HG03039 (cell line): ENCODE measurements around the gene CNTN5.

Experiments used
- ATAC-seq: cut with Tn5 transposase; IDR thresholded peaks from one replicate; pipeline ENCODE4 v1.9.1; 2021; ENCODE audit warnings: mild to moderate bottlenecking, moderate library complexity; ENCODE audit not compliant: unreplicated experiment

The CNTN5 gene

DNA sequence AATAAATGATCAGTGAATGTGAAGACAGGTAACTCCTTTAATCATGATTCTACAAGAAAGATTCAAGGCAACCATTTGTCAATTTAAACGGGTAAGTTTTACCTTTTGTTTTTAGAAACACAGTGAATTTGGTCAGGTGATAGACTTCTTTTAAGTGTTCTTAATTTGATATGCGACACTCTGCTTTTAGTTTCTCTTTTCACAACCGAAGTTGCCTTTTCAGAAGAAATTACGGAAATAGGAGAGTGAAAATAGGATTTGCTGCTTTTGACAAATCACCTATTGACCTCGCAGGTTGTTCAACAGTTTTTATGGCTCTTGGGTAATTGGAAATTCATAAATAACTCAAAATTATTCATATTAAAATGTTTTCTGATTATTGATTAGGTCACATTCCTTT lies 142.1 kb downstream of the CNTN5 start:
- no peak for ATAC-seq

- ATAC-seq: no peak
Measured at GRCh38 chr11:99170591-99170990, 149.8 kb downstream of the CNTN5 start.

DNA sequence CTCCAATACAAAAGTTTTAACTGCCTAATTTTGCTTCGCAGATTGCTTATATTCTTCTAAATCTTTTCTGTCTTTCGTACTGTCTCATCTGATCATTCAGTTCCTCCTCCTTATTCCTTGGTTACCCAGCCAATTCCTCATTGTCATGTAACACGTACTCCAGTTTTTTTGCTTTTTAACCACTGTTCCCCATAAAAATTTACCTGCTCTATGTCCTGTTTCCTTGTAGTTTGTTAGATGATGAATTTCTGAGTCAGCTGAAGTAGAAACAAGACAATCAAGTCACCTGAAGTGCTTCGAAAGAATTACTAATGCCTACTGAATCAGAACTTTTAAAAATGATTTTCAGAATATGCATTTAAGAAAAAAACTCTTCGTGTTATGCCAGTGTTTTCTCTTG lies 150.6 kb downstream of the CNTN5 start:
- ATAC-seq: no peak

- ATAC-seq: no peak
Measured at GRCh38 chr11:99176430-99176829, 155.7 kb downstream of the CNTN5 start.

DNA sequence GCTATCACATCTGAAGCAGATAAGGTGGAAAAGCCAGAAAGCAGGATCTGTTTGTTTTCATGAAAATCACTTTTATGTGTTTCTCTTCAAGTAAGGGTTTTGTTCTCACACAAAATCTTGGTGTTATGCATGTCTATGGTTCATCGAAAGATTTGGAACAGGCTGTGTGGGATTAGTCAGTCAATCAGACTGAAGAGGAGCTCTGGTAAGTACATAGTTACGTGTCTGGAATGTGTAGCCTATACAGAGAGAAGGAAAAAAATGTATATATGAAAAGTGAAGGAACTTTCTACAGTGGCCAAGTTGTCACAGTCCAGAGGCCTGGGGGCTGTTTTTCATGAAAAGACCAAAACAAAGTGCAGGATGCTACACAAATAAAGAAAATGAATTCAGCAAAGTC lies 156.7 kb downstream of the CNTN5 start:
- no peak for ATAC-seq

- no peak for ATAC-seq
Measured at GRCh38 chr11:99184146-99184545, 163.4 kb downstream of the CNTN5 start.

DNA sequence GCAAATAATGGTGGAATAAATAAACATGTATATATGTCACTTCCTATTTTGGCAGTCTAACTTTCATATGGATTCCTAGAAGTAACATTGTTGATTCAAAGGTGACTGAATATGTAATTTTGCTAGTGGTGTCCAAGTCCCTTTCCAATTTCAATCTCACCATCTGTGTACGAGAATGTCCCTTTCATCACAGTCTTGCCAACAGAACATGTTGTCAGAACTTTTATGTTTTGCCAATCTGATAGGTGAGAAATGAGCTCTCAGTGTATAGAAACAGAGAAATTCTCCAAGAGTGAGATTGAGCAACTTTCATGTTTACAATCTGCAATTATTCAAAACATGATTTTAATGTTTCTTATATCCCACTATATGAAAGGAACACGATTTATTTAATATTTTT lies 167.5 kb downstream of the CNTN5 start:
- no peak for ATAC-seq

- no peak for ATAC-seq
Measured at GRCh38 chr11:99192716-99193115, 172.0 kb downstream of the CNTN5 start.

DNA sequence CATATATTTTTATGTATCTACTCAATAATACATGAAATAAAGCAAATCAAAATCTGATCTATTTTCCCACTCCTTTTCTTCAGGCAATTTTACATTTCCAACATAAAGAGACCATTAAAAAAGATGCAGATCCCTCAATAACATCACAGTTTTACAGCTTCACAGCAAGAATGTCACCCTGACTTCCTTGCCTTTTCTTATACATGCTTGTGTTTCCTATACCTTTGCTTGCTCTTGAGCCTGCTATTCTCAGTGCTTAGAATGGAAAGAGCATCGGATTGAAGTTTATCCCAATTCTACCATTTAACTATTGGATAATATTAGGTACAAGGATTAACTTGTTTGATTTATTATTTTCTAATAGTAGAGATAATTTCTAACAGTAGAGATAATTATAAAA lies 176.7 kb downstream of the CNTN5 start:
- ATAC-seq: no peak

DNA sequence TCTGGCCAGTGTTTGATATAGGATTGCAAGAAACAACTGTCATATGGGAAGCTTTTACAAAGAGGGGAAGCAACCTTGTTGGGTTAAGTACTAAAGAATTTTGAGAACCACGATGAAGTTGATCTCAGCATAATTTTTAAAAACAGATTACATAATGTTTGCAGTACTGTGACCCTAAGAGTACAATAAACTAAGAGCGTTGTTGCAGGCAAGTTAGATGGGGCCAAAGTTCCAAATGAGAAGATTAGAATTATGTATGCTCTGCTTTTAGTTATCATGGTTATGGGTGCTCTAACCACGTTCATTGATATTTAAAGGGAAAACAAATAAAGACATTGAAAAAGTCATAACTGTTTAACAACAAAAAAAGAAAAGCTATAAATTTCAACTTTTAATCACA lies 177.5 kb downstream of the CNTN5 start:
- no peak for ATAC-seq

DNA sequence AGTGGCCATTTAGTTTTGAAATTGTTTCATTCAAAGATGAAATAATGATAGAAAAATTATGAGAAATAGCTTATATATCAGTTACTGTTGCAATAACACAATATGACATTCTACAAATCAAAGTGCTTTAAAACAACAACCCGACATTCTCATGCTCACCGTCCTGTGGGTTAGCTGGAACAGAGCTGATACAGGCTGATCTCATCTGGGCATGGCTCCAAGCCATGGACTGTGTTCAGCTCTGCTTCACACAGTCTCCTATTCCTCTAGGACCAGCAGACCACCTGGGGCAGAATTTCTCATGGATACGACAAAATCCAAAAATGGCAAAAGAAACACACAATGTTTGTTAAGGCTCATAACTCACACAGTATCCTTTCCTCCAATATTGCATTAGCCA lies 178.6 kb downstream of the CNTN5 start:
- ATAC-seq: no peak

- no peak for ATAC-seq
Measured at GRCh38 chr11:99200720-99201119, 180.0 kb downstream of the CNTN5 start.

- no peak for ATAC-seq
Measured at GRCh38 chr11:99208813-99209212, 188.1 kb downstream of the CNTN5 start.

- no peak for ATAC-seq
Measured at GRCh38 chr11:99229544-99229943, 208.8 kb downstream of the CNTN5 start.

DNA sequence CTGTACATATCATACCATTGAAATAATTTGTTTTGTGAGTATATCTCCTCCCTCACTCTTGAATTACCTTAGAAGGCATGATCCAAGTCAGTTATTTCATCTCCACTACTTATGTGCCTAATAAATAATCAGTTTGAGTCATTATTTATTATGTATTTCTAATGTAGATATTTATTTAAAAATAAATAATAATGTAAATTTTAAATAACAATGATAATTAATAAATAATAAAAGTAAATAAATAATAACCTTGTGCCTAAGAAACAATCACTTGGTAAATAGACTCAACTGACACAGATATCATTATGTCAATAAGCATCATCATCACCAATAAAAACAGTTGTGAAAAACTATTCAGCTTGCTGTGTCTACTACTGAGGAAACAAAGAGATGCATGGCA lies 213.8 kb downstream of the CNTN5 start:
- ATAC-seq: no peak

DNA sequence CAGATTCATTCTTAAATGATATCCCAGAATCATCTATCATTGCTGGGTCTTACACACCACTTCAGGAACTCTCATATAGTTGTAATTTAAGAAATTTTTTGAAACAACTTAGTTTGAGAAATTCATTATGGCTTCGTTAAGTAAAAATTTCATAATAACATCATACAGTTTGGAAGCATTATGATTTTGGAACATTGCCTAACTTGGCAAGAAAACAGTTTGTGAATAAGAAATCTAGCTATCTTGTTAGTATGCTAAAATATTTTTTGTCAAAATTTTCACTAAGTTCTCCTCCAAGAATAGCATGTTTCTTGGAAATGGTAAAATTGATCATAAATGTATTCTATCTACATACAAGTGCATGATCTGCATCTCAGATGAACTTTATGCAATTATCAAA lies 217.7 kb downstream of the CNTN5 start:
- ATAC-seq: no peak

DNA sequence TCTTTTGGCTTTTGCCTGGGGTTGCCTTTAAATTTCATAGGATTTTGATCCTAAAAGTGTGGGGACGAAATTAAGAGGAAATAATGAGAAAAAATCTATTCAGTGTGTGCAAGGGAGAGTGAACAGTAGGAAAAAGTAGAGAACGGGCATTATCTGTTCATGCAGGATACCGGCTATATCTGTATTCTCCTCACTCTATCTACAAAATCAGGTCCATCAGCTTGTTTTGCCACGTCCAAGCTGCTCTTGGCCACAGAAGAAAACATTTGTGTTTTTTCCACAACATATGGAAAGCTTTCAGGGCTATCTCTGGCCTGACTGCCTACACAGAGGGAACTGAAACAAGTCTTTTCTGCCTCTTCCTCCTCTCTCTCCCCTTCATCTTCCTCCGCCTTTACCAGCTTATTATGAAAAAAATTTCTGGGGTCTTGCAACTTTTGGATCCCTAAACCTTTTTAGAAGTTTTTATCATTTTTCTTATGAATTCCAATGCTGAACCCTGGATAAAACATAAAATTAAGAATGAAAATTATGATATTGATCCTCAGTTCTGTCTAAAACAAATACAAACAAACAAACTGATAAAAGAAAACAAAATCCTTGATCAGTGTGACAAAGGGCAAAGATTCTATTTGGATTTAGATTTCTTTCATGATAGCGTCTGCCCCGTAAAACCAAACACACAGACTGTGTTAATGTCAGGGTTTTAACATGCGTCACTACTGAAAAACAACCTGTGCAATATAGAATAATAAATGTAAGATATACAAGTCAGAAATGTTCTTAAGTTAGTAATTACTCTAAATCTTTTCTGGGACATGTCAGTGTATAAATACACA lies 219.7 kb downstream of the CNTN5 start:
- ATAC-seq: no peak

- ATAC-seq: no peak
Measured at GRCh38 chr11:99241066-99241465, 220.3 kb downstream of the CNTN5 start.

- ATAC-seq: no peak
Measured at GRCh38 chr11:99244613-99245012, 223.9 kb downstream of the CNTN5 start.

GRCh38 chr11:99246199-99246598 lies 225.4 kb downstream of the CNTN5 start:
- no peak for ATAC-seq

DNA sequence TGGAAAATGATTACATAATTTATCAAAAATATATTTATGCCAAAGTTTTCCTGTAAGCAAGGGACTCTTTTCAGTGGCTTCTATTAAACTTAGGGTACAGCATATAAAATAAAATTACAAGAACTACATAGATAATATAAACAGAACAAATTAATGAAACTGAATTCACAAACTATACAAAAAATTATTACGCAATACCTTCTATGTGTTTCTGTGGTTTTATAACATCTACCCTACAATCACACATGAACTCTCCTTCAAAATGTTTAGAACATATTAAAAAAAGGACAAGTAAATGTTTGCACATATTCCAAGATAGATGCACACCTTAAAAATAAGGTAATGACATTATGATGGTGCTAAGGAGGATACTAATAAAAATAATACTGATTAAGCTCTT lies 235.9 kb downstream of the CNTN5 start:
- ATAC-seq: no peak

DNA sequence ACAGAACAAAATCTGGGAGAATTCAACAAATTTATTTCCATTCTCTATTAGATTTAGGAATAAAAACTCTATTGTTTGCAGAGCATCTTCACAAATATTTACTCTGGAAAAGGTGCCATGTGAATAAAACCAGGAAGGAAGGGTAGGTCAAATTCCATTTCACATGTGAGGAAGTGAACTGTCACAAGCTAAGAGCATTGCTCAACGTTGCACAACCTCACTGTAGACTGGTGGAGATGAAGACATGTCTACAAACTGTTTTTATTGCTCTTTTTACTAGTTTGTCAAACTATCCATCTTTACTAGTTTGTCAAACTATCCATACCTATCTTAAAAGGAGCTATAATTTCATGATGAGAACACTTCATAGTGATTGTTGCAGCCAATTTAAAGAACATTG lies 236.4 kb downstream of the CNTN5 start:
- ATAC-seq: no peak

GRCh38 chr11:99260696-99261095 lies 239.9 kb downstream of the CNTN5 start:
- no peak for ATAC-seq
